ENCODE results near the gene BRS3. TPM values are rescaled to one million over a fixed set of nuclear protein-coding genes. Genes with fewer than 3 reads are reported as not detected.

Gene BRS3
- total and polyA plus RNA-seq, 2 donors (not counting 1 experiment from before 2014, with no cell fraction given) = not detected

DNA sequence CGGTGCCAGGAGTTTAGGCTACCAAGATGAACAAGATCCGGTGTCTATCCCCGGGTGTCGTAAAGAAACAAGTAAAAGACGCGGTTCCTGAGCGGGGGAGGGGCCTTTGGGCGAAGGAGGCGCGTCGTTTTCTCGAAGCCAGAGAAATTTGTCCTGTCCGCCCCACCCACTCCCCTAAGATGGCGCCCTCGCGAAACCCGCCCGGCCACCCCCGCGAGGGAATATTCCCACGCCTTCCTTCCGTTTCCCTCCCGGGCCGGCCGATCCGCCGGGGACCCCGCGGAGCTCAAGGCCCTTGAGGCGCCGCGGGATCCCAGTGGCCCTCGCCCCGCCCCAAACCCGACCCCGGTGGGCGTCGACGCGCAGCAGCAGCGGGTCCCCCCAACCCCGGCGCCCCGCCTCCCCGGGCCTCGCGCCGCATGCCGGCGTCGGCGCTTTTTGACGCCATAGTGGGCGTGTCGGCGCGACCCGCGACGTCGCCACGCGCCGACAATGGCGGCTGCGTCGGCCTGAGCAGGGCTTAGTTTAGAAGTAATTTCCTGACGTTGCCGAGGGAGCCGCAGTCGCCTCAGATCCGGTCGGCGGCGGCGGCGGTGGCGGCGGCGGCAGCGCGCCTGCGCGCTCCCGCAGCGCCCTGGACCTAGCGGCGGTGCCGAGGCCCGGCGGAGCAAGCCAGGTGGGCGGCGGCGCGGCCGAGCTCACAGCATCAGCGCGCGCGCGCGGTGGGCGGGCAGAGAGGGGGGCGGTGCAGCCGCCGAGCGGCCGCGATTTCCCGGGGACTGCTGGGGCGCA lies 9.2 kb downstream of the BRS3 start:
- Histone ChIP-seq H2AFZ (ENCODE audit: insufficient read depth, low read depth, low read length, poor library complexity, severe bottlenecking) (peak overlapping the region; percentile 80), H3K27ac (ENCODE audit: low read length in 2 of 2) (peak overlapping the region; percentile 90 to 91), H3K79me2 (ENCODE audit: control insufficient read depth, insufficient read depth, low read length) (no peaks in the 10 kb centered on the region), H3K9ac (ENCODE audit: low read length) (peak overlapping the region; percentile 70), H3K4me3 (ENCODE audit: control extremely low read depth in 1 of 5, extremely low read depth in 1 of 5, insufficient read depth in 1 of 5, low read depth in 2 of 5, low read length in 4 of 5) (peak overlapping the region; percentile 62 to 83 (median 75)), H4K20me1 (ENCODE audit: control insufficient read depth, insufficient read depth, low read length, poor library complexity, severe bottlenecking) (no peaks in the 10 kb centered on the region), H3K27me3 (replicated peaks in 1 of 4; ENCODE audit: control extremely low read depth in 1 of 4, control insufficient read depth in 3 of 4, insufficient read depth in 4 of 4, low read length in 3 of 4) (no peaks in the 10 kb centered on the region), H3K36me3 (replicated peaks in 1 of 2; ENCODE audit: control extremely low read depth in 1 of 2, control insufficient read depth in 1 of 2, extremely low read depth in 1 of 2, insufficient read depth in 2 of 2, low read length in 1 of 2) (peaks cover 0 to 13% of the 10 kb centered on the region in 2 experiments), H3K9me3 (ENCODE audit: control extremely low read depth in 1 of 3, control insufficient read depth in 2 of 3, insufficient read depth in 1 of 3, low read length in 2 of 3) (no peaks in the 10 kb centered on the region), H3K4me1 (ENCODE audit: control insufficient read depth in 2 of 2, insufficient read depth in 2 of 2, low read length in 2 of 2) (peaks cover 6 to 7% of the 10 kb centered on the region in 2 donors), H3K4me2 (replicated peaks; ENCODE audit: low read depth, low read length, poor library complexity, severe bottlenecking) (peak overlapping the region; percentile 78)
- peak overlapping the region; percentile 99 for H3K27ac Mint-ChIP-seq
- CTCF ChIA-PET = no interaction called here
- peaks cover 20% of the 10 kb centered on the region for H3K4me1 Mint-ChIP-seq
- DNase-seq (peak; percentile 92), ATAC-seq (ENCODE audit: low read depth) (peak; percentile 77)
- intact Hi-C loops (cut with micrococcal nuclease) = loop anchor here (1.0 to 10.0 kb wide), 6 partner anchors 245 to 522 kb away; partner anchors contain the start of genes FHL1, MAP7D3 and SLC9A6
- peak overlapping the region; percentile 93 for H3K4me3 Mint-ChIP-seq
- H3K9me3 Mint-ChIP-seq (ENCODE audit: insufficient read depth) = no peaks in the 10 kb centered on the region
- POLR2A ChIA-PET = no interaction called here
- TF ChIP-seq, protein P1, sequence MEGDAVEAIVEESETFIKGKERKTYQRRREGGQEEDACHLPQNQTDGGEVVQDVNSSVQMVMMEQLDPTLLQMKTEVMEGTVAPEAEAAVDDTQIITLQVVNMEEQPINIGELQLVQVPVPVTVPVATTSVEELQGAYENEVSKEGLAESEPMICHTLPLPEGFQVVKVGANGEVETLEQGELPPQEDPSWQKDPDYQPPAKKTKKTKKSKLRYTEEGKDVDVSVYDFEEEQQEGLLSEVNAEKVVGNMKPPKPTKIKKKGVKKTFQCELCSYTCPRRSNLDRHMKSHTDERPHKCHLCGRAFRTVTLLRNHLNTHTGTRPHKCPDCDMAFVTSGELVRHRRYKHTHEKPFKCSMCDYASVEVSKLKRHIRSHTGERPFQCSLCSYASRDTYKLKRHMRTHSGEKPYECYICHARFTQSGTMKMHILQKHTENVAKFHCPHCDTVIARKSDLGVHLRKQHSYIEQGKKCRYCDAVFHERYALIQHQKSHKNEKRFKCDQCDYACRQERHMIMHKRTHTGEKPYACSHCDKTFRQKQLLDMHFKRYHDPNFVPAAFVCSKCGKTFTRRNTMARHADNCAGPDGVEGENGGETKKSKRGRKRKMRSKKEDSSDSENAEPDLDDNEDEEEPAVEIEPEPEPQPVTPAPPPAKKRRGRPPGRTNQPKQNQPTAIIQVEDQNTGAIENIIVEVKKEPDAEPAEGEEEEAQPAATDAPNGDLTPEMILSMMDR (IDR thresholded peaks at IDR 0.05) = no peak
- TF ChIP-seq EZH2 (IDR thresholded peaks at IDR 0.05; ENCODE audit: borderline replicate concordance, insufficient read depth, low read depth, low read length, poor library complexity, severe bottlenecking) = no peak
- WGBS (ENCODE audit: insufficient coverage) = under 1% methylated on average over 78 of the region's 111 CpGs
- no peaks in the 10 kb centered on the region for H3K27me3 Mint-ChIP-seq

DNA sequence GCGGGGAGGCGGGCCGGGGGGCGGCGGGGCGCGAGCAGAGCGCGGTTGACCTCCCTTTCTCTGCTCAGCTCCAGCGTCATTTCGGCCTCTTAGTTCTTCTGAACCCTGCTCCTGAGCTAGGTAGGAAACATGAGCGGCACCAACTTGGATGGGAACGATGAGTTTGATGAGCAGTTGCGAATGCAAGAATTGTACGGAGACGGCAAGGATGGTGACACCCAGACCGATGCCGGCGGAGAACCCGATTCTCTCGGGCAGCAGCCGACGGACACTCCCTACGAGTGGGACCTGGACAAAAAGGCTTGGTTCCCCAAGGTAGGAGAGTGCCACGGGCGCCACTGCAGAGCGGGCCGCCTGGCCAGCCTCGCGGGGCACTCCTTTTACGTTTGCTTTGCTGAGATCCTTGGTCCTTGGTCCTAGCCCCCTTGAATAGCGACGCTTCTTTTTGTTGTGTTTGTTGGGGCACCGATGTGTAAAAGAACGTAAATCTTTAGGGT lies 9.9 kb downstream of the BRS3 start, which contains the start of gene HTATSF1:
TSS of gene HTATSF1 (plus strand) at position 37 of the 497 bp plus-strand sequence. CDS start at position 130, 93 bp downstream.
- no peak for DNase-seq
- TF ChIP-seq, protein P1 (IDR thresholded peaks at IDR 0.05) = no peak
- no peak for TF ChIP-seq EZH2 (IDR thresholded peaks at IDR 0.05; ENCODE audit: borderline replicate concordance, insufficient read depth, low read depth, low read length, poor library complexity, severe bottlenecking)
- ATAC-seq (ENCODE audit: low read depth) = no peak

More for the DNA sequence above, 9.9 kb downstream of the BRS3 start, which contains the start of gene HTATSF1:
- Histone ChIP-seq H3K4me3 (ENCODE audit: control extremely low read depth in 1 of 5, extremely low read depth in 1 of 5, insufficient read depth in 1 of 5, low read depth in 2 of 5, low read length in 4 of 5) (peak within 1 kb of the TSS; percentile 62 to 83 (median 75)), H3K4me2 (replicated peaks; ENCODE audit: low read depth, low read length, poor library complexity, severe bottlenecking) (peak within 1 kb of the TSS; percentile 78), H3K9ac (ENCODE audit: low read length) (peak within 1 kb of the TSS; percentile 70), H3K27ac (ENCODE audit: low read length in 2 of 2) (peak within 1 kb of the TSS; percentile 90 to 91), H3K9me3 (ENCODE audit: control extremely low read depth in 1 of 3, control insufficient read depth in 2 of 3, insufficient read depth in 1 of 3, low read length in 2 of 3) (no peaks in the 10 kb centered on the region), H3K79me2 (ENCODE audit: control insufficient read depth, insufficient read depth, low read length) (no peaks in the 10 kb centered on the region), H4K20me1 (ENCODE audit: control insufficient read depth, insufficient read depth, low read length, poor library complexity, severe bottlenecking) (no peaks in the 10 kb centered on the region), H3K4me1 (ENCODE audit: control insufficient read depth in 2 of 2, insufficient read depth in 2 of 2, low read length in 2 of 2) (peaks cover 6 to 7% of the 10 kb centered on the region in 2 donors), H3K27me3 (replicated peaks in 1 of 4; ENCODE audit: control extremely low read depth in 1 of 4, control insufficient read depth in 3 of 4, insufficient read depth in 4 of 4, low read length in 3 of 4) (no peaks in the 10 kb centered on the region), H3K36me3 (replicated peaks in 1 of 2; ENCODE audit: control extremely low read depth in 1 of 2, control insufficient read depth in 1 of 2, extremely low read depth in 1 of 2, insufficient read depth in 2 of 2, low read length in 1 of 2) (peaks cover 0 to 13% of the 10 kb centered on the region in 2 experiments), H2AFZ (ENCODE audit: insufficient read depth, low read depth, low read length, poor library complexity, severe bottlenecking) (peak within 1 kb of the TSS; percentile 80)
- peaks cover 20% of the 10 kb centered on the region for H3K4me1 Mint-ChIP-seq
- ChIA-PET POLR2A (no interaction called here), CTCF (no interaction called here)
- intact Hi-C loops (cut with micrococcal nuclease) = loop anchor here (1.0 to 10.0 kb wide), 6 partner anchors 245 to 523 kb away; partner anchors contain the start of genes FHL1, MAP7D3 and SLC9A6
- peak within 1 kb of the TSS; percentile 93 for H3K4me3 Mint-ChIP-seq
- no peaks in the 10 kb centered on the region for H3K9me3 Mint-ChIP-seq (ENCODE audit: insufficient read depth)
- WGBS (ENCODE audit: insufficient coverage) = 0% methylated on average over 22 of the region's 35 CpGs
- no peaks in the 10 kb centered on the region for H3K27me3 Mint-ChIP-seq
- peak within 1 kb of the TSS; percentile 99 for H3K27ac Mint-ChIP-seq

All from B cell (primary cell).